ENCODE results near the gene PROZ. TPM values are rescaled to one million over a fixed set of nuclear protein-coding genes. Genes with fewer than 3 reads are reported as not detected.

Gene PROZ
- total RNA-seq, 1 donor from 2014 or later, result not detected

DNA sequence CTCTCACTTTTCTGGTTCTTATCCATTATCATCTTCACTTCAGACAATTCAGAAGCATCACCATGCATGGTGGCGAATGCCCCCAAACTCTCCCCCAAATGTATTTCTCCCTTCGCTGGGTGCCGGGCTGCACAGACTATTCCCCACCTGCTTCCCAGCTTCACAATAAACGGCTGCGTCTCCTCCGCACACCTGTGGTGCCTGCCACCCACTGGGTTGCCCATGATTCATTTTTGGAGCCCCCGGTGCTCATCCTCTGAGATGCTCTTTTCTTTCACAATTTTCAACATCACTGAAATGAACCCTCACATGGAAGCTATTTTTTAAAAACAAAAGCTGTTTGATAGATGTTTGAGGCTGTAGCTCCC, 38.6 kb upstream of the PROZ start:
- DNase-seq (ENCODE audit: low spot score), result no peak

DNA sequence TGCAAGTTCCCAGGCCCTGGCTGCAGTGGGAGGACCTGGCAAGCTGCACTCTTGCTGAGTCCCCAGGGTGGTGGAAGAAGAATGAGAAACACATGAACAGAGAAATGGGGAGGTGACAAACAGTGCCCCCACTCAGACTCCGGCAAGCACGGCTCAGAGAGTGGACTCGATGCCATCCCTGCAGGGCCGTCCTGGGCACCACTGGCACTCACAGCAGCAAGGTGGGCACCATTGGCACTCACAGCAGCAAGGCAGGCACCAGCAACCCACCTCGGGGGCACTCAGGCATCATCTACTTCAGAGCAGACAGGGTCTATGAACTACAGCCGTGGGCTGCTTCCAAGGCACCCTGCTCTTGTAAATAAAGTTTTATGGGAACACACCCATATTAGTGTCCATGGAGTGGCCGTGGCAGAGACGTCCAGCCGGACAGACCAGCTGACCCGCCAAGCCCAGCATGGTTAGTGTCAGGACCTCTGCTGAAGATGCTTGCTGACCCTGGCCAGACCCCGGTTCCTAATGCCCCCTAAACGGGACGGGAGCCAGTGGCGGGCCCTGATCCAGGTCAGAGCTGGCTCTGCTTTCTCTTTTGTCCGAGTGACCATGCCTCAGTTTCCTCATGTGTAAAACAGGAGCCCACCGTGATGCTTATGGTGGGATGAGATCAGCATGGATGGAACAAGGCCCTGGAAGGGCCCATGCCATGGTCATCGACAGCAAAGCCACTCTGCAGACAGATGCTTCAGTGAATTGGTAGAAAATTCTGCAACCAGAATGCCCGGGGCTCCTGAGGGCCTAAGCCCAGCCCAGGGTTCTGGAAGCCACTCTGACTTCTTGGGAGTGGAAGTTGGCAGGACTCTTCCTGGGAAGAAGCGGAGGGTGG, 37.9 kb upstream of the PROZ start:
- DNase-seq (ENCODE audit: low spot score), result no peak

DNA sequence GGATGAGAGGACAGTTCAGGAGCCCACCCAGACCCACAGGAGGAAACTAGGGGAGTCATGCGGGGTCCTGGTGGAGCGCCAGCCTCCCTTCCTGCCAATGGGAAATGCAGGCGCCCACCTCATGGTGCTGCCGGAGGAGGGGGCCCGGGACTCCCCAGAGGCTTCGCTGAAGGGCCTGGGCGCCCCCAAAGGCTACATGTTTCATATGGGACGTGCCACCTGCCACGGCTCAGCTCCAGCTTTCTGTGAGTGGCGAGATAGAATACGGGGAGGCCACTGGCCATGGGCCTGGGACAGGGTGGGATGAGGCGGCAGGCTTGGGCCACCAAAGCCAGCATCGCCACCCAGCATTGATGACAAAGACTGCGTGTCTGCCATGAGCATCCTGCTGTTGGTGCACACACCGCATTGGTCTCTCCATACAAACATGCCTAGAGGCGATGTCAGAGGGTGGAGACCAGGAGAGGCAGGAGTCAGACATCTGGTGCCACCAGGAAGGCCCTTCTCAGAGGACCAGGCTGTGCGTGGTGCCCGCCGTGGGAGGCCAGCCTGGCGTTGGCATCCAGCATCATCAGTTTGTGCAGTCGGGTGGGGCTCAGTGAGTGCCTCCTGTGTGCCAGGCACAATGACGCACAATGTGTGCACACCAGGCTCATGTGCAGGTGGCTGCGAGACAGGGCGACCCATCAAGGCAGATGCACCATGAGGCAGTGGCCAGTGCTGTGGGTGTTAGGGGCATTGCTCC, 37.1 kb upstream of the PROZ start:
- no peak for DNase-seq (ENCODE audit: low spot score)

DNA sequence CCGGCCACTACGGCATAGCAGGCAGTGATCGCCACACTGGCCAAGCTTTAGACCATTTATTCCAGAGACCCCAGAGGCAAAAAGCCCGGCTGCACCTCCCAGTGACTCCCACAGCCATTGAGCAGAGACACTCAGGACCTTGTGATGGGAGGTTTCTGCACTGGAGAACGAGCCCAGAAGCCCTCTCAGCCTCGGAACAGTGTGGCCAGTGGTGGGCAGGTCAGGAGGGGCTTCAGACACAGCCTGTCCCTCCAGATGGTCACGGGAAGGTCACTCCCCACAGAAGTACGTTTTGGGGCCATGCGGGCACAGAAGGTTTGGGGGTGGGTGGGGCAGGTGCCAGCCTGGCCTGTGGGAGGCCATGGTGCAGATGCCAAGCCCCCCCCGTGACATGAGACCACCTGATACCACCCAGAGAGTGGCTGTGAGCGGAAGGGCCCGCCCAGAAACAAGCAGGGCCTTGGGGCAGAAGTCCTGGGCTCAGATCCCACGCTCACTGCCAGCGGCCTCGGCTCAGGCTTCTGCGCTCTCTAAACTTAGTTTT, 36.4 kb upstream of the PROZ start:
- DNase-seq (ENCODE audit: low spot score), result no peak

DNA sequence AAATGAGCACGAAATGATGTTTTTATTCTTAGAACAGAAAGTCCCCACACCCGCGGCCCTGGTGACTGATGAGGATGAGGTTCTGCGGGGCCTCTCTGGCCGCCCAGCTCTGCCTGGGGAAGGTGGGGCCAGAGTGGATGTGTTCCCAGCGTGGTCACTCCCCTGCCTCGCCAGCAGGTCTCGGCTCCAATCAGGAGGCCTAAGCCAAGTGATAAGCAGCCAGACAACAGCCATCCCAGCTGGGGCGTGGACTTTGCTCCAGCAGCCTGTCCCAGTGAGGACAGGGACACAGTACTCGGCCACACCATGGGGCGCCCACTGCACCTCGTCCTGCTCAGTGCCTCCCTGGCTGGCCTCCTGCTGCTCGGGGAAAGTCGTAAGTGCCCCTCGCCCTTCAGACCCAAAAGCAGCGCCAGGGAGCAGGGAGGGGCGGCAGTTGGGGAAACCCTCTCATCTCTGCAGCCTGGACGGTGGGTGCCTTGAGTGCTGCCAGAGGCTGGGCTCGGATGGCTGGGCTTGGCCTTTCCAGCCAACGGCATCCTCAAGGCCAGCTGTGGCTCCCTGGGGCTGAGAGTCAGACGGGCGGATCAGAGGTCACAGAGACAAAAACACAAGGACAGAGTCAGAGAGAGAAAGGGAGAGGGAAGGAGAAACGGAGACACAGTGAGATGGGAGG, 35.8 kb upstream of the PROZ start, which contains the start of gene F10:
F10 (plus strand) TSS at position 250 of the 676 bp plus-strand sequence; CDS start at position 307, 57 bp downstream.
- DNase-seq (ENCODE audit: low spot score), result peak; percentile 78

DNA sequence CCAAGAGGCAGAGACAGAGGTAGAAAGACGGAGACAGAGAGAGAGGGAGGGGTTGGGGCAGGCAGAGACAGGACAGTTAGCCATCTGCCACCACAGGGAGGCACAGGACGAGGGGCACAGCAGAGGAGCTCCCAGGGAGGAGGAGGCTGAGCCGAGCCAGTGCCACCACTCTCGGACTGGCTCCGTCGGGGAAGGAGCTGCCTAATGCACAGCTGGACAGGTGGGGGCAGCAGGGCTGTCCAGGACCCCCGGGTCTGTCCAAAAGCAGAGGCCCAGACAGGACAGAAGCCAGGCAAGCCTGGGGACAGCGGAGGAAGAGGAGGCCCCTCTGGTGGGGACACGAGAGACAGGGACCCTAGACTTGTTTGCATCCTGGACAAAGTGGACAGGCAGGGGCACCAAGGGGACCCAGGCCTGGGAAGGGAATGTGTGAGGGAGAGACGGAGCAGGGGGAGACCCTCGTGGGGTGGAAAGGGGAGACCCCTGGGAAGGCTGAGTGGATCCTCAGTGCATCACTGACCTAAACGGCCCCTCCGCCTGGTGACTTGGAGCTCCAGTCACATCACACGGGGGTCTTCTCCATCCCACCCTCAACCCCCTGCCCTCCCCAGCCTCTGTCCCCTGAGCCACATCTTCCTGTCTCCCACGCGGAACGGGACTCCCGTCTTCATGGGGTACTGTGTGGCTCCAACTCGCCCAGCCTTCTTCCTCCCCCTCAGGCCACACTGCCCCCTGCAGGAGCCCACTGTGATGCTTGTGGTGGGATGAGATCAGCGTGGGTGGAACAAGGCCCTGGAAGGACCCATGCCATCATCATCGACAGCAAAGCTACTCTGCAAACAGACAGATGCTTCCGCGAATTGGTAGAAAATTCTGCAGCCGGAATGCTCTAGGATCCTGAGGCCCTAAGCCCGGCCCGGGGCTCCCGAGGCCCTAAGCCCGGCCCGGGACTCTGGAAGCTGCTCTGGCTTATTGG, 34.9 kb upstream of the PROZ start:
- DNase-seq (ENCODE audit: low spot score), result no peak

DNA sequence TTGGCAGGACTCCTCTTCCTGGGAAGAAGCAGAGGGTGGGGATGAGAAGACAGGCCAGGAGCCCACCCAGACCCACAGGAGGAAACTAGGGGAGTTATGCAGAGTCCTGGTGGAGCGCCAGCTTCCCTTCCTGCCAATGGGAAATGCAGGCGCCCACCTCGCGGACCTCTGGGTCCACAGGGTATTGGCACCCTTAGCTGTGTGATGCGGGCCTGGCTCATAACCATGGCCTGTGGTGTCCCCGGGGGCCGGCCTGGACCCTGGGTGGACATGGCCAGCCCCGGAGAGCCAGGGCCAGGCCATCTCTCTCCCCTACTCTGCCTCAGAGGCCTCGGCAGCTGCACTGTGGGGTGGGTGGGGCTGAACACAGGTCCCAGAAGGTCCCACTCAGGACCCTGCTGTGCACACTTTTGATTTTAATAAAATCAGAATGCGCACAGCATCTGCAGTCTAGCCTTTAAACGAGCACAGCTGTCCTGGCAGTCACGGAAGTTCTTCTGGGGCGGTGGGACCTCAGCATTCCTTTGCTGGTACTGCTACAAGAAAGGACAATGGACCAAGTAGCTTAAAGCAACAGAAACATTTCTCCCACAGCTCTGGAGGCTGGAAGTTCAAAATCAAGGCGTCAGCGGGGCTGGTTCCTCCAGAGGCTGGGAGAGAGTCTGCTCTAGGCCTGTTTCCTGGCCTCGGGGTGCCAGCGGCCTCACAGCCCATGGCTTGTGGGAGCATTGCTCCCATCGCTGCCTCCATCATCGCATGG, 34.1 kb upstream of the PROZ start:
- DNase-seq (ENCODE audit: low spot score), result no peak

DNA sequence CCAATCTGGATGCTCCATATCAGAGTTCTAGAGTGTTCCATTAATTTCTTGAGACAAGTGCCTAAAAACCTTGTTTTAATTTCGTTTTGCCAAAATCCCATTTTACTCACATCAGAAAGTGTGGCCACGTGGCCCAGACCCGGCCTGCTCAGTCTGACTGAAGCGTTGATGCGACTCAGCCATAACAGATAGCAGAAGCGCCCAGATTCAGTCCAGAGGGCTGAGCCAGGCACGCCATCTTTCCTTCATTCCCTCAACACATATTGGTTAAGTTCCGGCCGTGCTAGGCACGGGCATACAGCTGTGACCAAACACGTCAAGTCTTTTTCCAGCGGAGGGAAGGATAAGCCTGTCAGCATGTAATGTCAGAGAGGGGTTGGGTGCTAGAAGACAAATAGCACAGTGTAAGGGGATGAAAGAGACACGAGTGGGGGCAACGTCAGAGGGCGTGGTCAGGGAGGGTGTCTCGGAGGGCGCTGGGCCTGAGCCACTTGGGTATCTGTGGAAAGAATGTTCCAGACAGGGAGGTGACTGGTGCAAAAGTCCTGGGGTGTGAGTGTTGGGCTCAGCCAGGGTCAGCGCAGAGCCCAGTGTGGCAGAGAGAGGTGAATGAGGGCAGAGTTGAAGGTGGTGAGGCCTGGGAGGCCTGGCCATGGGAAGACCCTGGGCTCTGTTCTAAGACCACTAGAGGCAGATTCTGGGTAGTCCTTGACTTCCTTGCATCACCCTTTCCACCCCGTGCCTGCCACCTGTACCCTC, 32.8 kb upstream of the PROZ start:
- DNase-seq (ENCODE audit: low spot score), result no peak

DNA sequence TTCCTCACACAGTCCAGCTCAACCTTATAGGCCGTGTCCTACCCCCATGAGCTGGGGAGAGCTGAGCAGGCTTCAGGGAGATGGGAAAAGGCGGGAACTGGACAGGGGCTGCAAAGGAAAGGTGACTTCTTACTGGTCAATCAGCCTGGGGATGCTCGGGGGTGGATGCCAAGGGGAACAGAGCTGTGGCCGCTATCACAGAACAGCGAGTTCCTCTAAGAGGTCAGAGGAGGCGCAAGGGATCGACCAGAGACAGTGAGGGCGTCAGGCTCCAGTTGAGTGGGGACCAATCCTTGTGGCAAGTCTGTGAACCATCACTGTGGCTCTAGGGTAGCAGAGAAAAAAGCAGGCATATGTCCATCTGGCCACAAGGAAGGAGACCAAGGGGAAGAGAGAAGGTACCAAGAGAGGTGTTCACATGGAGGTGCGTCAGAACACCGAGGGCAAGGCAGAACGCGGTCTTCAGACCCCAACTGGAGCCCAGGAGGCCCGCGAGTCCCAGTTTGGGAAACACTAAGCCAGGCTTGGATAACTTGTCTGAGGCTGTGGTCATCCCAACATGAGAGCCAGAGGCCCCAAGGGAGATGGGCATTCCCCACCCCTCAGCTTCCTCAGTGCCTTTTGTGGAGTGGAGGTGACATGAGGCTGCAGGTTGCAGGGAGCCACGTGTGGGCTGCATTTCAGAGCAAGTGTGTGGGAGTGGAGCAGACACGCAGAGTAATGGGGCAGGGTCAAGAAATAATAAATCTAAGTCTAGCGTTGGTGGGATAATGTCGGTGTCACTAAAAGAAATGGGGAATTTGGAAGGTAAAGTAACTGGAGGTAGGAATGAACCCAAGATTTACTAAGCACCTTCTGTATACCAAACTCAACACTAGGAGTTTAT, 31.9 kb upstream of the PROZ start:
- no peak for DNase-seq (ENCODE audit: low spot score)

DNA sequence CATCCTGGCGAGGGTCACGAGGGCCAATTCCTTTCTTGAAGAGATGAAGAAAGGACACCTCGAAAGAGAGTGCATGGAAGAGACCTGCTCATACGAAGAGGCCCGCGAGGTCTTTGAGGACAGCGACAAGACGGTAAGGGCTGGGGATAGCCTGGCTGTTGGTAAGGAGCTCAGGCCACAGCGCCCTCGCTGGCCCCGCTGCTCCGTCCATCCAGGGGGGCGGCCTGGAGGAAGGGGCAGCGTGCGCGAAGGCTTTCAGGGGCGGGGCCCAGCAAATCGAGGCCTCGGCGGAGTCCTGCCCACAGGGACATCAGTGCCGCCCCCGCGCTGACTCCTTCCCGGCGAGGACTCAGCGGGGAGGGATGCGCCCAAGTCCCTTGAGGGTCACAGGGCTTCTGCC, 29.0 kb upstream of the PROZ start:
- DNase-seq (ENCODE audit: low spot score), result no peak

DNA sequence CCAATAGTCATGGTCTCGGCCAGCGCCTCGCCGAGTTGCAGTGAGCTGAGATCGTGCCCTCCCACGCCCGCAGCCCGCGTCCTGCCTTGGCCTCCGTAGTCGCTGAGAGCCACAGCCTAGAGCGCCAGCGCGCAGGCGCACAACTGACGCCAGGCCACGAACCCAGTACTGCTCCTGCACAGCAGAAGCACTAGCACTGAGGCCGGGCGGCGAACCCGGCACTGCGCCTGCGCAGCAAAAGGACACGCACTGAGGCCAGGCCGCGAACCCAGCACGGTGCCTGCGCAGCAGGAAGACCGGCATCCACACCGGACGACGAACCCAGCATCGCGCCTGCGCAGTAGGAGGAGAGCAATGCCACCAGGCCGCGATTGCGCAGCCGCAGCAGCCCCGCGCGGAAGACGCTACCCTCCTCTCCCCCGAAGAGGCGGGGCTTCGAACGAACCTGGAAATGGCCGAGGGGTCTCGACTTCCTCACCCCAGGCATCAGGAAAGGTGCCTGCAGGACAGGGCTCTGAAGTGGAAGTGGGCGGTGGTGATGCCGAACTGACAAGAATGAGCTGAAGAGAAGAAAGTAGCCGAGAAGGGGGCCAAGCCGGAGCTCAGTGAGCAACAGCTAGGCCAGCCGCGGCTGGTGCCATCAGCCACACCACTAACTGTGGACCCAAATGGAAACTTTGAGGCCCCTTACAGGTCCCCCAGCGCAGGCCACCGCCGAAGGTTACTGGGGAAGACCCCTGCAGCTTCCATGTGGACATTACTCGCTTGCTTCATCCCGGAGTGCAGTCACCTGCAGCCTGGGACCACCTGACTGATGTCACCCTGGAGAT, 28.3 kb upstream of the PROZ start:
- DNase-seq (ENCODE audit: low spot score), result no peak

DNA sequence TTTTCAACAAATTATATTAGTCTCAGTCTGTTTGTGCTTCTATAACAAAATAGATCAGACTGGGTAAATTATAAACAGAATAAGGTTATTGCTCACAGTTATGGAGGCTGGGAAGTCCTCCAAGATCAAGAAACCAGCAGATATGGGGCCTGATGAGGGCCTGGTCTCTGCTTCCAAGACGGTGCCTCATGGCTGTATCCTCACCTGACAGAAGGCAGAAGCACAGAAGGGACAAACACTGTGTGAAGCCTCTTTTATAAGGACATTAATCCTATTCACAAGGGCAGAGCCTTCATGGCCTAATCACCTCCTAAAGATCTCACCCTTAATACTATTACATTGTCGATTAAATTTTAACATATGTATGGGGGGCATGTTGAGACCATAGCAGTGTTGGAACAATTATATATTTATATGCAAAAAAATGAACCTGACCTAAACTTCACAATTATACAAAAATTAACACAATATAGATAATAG, 23.1 kb upstream of the PROZ start:
- DNase-seq (ENCODE audit: low spot score), result no peak

DNA sequence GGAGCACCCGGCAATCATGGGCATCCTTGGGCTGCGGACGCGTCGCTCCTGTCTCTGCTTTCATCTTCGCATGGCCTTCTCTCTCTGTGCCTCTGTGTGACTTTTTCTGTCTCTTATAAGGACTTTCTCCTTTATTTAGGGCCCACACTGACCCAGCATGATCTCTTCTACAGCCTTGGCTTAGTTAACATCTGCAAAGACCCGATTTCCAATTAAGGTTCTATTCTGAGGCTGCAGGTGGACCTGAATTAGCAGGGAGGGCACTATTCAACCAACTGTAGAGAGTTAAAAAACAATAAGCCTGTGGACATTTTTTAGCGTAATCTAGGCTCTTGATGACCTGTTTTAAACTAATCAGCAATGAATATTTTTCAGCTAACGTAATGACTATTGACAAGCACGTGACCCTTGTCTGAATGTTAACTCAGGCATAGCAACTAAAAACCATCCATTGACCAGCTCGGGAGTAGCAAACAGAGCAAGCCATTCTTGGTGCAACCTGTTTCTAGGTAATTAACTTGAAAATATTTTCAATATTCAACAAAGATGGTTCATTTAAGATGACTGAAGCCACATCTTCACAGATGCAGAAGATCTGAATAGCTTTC, 20.7 kb upstream of the PROZ start:
- no peak for DNase-seq (ENCODE audit: low spot score)

DNA sequence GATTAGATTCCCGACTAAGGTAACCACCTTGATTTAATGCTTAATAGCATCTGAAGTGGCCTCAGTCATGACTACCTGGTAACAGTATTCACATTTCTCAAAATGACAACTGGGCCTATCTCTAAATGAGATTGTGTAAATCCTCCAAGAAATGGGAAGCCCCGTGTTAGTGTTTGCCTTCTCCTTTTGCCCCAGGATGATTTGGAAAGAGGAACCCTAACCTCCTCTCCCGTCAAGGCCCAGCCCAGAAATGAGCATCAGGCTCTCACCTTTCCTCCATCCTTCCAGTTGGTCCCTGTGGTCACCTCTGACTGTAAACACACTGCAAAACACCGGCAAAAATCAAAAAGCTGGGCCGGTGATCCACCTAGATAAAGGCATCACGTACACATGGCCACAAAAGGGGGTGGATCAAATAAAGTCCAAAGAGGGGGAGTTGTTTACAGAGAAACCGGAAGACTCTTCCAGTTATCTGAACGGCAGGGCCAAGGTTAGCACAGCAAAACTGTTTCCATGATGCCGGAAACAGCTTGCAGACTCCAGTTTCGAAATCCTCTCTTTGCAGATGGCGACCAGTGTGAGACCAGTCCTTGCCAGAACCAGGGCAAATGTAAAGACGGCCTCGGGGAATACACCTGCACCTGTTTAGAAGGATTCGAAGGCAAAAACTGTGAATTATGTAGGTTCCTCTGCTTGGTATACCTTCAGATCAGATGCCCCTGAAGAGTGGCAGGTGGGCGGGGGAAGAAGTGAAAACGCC, 19.5 kb upstream of the PROZ start:
- DNase-seq (ENCODE audit: low spot score), result no peak

DNA sequence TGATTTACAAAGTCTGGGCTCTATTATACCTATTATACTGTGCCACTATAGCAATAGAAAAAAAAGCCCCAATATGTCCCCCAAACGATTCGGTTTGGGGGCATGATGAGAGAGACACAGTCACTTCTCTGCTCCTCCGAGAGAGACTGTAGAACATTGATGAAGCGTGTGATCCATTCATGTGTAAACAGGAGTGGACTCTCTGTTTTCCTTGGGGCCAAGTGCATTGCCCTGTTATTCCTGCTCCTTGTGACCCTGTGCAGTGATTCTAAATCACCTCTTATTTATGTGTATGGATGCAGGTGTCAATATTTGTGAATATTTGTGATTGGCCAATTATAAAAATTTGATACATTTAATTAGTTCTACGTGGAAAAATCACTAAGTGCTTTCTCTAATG, 18.9 kb upstream of the PROZ start:
- no peak for DNase-seq (ENCODE audit: low spot score)
